Glutamatergic neuron (in vitro differentiated cells): ENCODE measurements around the gene CNOT6L. TPM values are rescaled to one million over a fixed set of nuclear protein-coding genes. Genes with fewer than 3 reads are reported as not detected.

Experiments
- DNase-seq: peaks from one replicate; pipeline ENCODE4 v3.0.0; 2022
- H3K27ac Mint-ChIP-seq: one replicate; pipeline ENCODE4 v1.8.0; 2020; ENCODE audit warnings: mild to moderate bottlenecking, mixed read lengths, inconsistent platforms; ENCODE audit not compliant: unreplicated experiment
- H3K27me3 Mint-ChIP-seq: one replicate; pipeline ENCODE4 v1.8.0; 2020; ENCODE audit warnings: mild to moderate bottlenecking, moderate library complexity, mixed read lengths, inconsistent platforms; ENCODE audit not compliant: unreplicated experiment
- H3K36me3 Mint-ChIP-seq: one replicate; pipeline ENCODE4 v1.8.0; 2020; ENCODE audit warnings: mild to moderate bottlenecking, mixed read lengths, inconsistent platforms; ENCODE audit not compliant: unreplicated experiment
- H3K4me1 Mint-ChIP-seq: one replicate; pipeline ENCODE4 v1.8.0; 2020; ENCODE audit warnings: mild to moderate bottlenecking, low read depth, mixed read lengths, inconsistent platforms; ENCODE audit not compliant: unreplicated experiment
- H3K4me3 Mint-ChIP-seq: one replicate; pipeline ENCODE4 v1.8.0; 2020; ENCODE audit warnings: mild to moderate bottlenecking, mixed read lengths, inconsistent platforms; ENCODE audit not compliant: unreplicated experiment
- H3K9me3 Mint-ChIP-seq: one replicate; pipeline ENCODE4 v1.8.0; 2020; ENCODE audit warnings: mild to moderate bottlenecking, moderate library complexity, mixed read lengths, inconsistent platforms; ENCODE audit not compliant: unreplicated experiment
- CTCF ChIP-seq: fragments of 200-600 bp; sonication (generic); IDR thresholded peaks from one replicate; pipeline ENCODE4 v1.5.0; 2021; ENCODE audit not compliant: partially characterized antibody, unreplicated experiment
- total RNA-seq: library from RNA; stranded (reverse); fragmentation: NEBNext Ultra II Directional; extraction: Animal tissue kit (Norgen Biotek cat#: 25700); gene quantifications from one replicate; pipeline ENCODE4 v1.2.1, GENCODE V29; 2021; ENCODE audit not compliant: unreplicated experiment

The CNOT6L gene
- total RNA-seq, 1 donor from 2014 or later, result 11.9 TPM

- Mint-ChIP-seq H3K27me3 (peaks cover 6% of the 10 kb centered on the region), H3K36me3 (no peaks in the 10 kb centered on the region), H3K4me1 (peaks cover 10% of the 10 kb centered on the region), H3K27ac (peak overlapping the region; percentile 99), H3K4me3 (peak overlapping the region; percentile 99), H3K9me3 (peaks cover 4% of the 10 kb centered on the region)
- no peak for DNase-seq
- TF ChIP-seq CTCF, result no peak
Observed at GRCh38 chr4:77861495-77861894, 42.3 kb upstream of the CNOT6L start.

GRCh38 chr4:77859256-77859655, 40.1 kb upstream of the CNOT6L start:
- no peak for TF ChIP-seq CTCF
- Mint-ChIP-seq H3K27ac (no peak overlapping the region), H3K36me3 (no peaks in the 10 kb centered on the region), H3K4me3 (no peak overlapping the region), H3K27me3 (peaks cover 6% of the 10 kb centered on the region), H3K9me3 (peaks cover 4% of the 10 kb centered on the region), H3K4me1 (peaks cover 7% of the 10 kb centered on the region)
- DNase-seq, result no peak

- no peak for DNase-seq
- H3K36me3 Mint-ChIP-seq, result no peaks in the 10 kb centered on the region
- peaks cover 1% of the 10 kb centered on the region for H3K27me3 Mint-ChIP-seq
- no peaks in the 10 kb centered on the region for H3K9me3 Mint-ChIP-seq
- no peak overlapping the region for H3K4me3 Mint-ChIP-seq
- TF ChIP-seq CTCF, result no peak
- H3K4me1 Mint-ChIP-seq, result peaks cover 1% of the 10 kb centered on the region
- H3K27ac Mint-ChIP-seq, result no peak overlapping the region
Observed at GRCh38 chr4:77856152-77856551, 37.0 kb upstream of the CNOT6L start.

GRCh38 chr4:77854431-77855111, 35.4 kb upstream of the CNOT6L start:
- H3K9me3 Mint-ChIP-seq, result no peaks in the 10 kb centered on the region

More at GRCh38 chr4:77854431-77855111, 35.4 kb upstream of the CNOT6L start:
- no peak overlapping the region for H3K27ac Mint-ChIP-seq
- TF ChIP-seq CTCF, result no peak
- no peak for DNase-seq
- H3K36me3 Mint-ChIP-seq, result no peaks in the 10 kb centered on the region
- no peak overlapping the region for H3K4me3 Mint-ChIP-seq
- H3K4me1 Mint-ChIP-seq, result no peaks in the 10 kb centered on the region
- peaks cover 1% of the 10 kb centered on the region for H3K27me3 Mint-ChIP-seq
